NOMO-1 treated with DMSO at 0.1 percent for 48 hours (cell line): ENCODE measurements around the gene VPS37C.
"Not testable (repeated sequence)": the region's sequence is repeated elsewhere in the genome, so short reads cannot be mapped to it uniquely, and the experiment has no call there.

Experiments used
- DNase-seq: peaks from one replicate; lab custom pipeline; 2025; ENCODE audit not compliant: unreplicated experiment; lab: John Stamatoyannopoulos, UW

VPS37C gene

GRCh38 chr11:61161190-61162091, at the start of gene VPS37C:
VPS37C (minus strand) TSS chr11:61161426; CDS start chr11:61138829, 22,597 bp downstream.
- peak; percentile 76 for DNase-seq

GRCh38 chr11:61210629-61211028, 49.4 kb upstream of the VPS37C start:
- DNase-seq = not testable (repeated sequence)

GRCh38 chr11:61207636-61208310, 46.5 kb upstream of the VPS37C start:
- not testable (repeated sequence) for DNase-seq

GRCh38 chr11:61204502-61205059, 43.4 kb upstream of the VPS37C start:
- DNase-seq = not testable (repeated sequence)

GRCh38 chr11:61203873-61204272, 42.6 kb upstream of the VPS37C start:
- DNase-seq = not testable (repeated sequence)

- not testable (repeated sequence) for DNase-seq
Observed at GRCh38 chr11:61202950-61203746, 41.9 kb upstream of the VPS37C start, which contains the start of gene PGA3. PGA3 (plus strand) TSS chr11:61203515; CDS start chr11:61203565, 50 bp downstream.

- no peak for DNase-seq
Observed at GRCh38 chr11:61201476-61201875, 40.2 kb upstream of the VPS37C start.

- DNase-seq = no peak
Observed at GRCh38 chr11:61198948-61199523, 37.8 kb upstream of the VPS37C start.

- DNase-seq = no peak
Observed at GRCh38 chr11:61198361-61198760, 37.1 kb upstream of the VPS37C start.

GRCh38 chr11:61195719-61196118, 34.5 kb upstream of the VPS37C start:
- DNase-seq = no peak

- DNase-seq = no peak
Observed at GRCh38 chr11:61194981-61195695, 33.9 kb upstream of the VPS37C start.

GRCh38 chr11:61194169-61194671, 33.0 kb upstream of the VPS37C start:
- DNase-seq = no peak

- DNase-seq = no peak
Observed at GRCh38 chr11:61193596-61193995, 32.4 kb upstream of the VPS37C start.

- no peak for DNase-seq
Observed at GRCh38 chr11:61189933-61190332, 28.7 kb upstream of the VPS37C start.

GRCh38 chr11:61187505-61188130, 26.4 kb upstream of the VPS37C start:
- peak; percentile 69 for DNase-seq

- no peak for DNase-seq
Observed at GRCh38 chr11:61186504-61186903, 25.3 kb upstream of the VPS37C start.

- DNase-seq = no peak
Observed at GRCh38 chr11:61183645-61184044, 22.4 kb upstream of the VPS37C start.

- DNase-seq = no peak
Observed at GRCh38 chr11:61181489-61181888, 20.3 kb upstream of the VPS37C start.

- not testable (repeated sequence) for DNase-seq
Observed at GRCh38 chr11:61180205-61180604, 19.0 kb upstream of the VPS37C start.
